Measurements from ENCODE around the gene AHNAK.
"Not testable (repeated sequence)": the region's sequence is repeated elsewhere in the genome, so short reads cannot be mapped to it uniquely, and the experiment has no call there.

AHNAK gene

GRCh38 chr11:62552485-62553079 is 6.0 kb upstream of the AHNAK start:
- DNase-seq, result no peak

- DNase-seq, result not testable (repeated sequence)
These were observed 3.9 kb upstream of the AHNAK start for GRCh38 chr11:62550478-62550877.

- DNase-seq, result no peak
These were observed 2.1 kb upstream of the AHNAK start for GRCh38 chr11:62548545-62549335.

- DNase-seq, result no peak
These were observed 1.2 kb upstream of the AHNAK start for GRCh38 chr11:62547691-62548281.

GRCh38 chr11:62546929-62547625 is 471 bp upstream of the AHNAK start:
- no peak for DNase-seq

- DNase-seq, result no peak
These were observed 966 bp downstream of the AHNAK start for GRCh38 chr11:62545437-62546243.

GRCh38 chr11:62544581-62545436 is 1.8 kb downstream of the AHNAK start:
- no peak for DNase-seq

- no peak for DNase-seq
These were observed 2.7 kb downstream of the AHNAK start for GRCh38 chr11:62543680-62544444.

- DNase-seq, result peak; percentile 82
These were observed 3.6 kb downstream of the AHNAK start for GRCh38 chr11:62542750-62543567.

- DNase-seq, result no peak
These were observed 4.4 kb downstream of the AHNAK start for GRCh38 chr11:62542111-62542745.

- DNase-seq, result no peak
These were observed 5.6 kb downstream of the AHNAK start for GRCh38 chr11:62540804-62541701.

GRCh38 chr11:62539238-62539925 is 7.2 kb downstream of the AHNAK start:
- DNase-seq, result peak; percentile 61

GRCh38 chr11:62538470-62539237 is 8.0 kb downstream of the AHNAK start:
- DNase-seq, result no peak

- no peak for DNase-seq
These were observed 10.2 kb downstream of the AHNAK start for GRCh38 chr11:62536301-62536957.

- no peak for DNase-seq
These were observed 10.8 kb downstream of the AHNAK start for GRCh38 chr11:62535802-62536201.
